Epidermal melanocyte (primary cell): ENCODE results near the gene GALK2.
"Not testable (repeated sequence)": the region's sequence is repeated elsewhere in the genome, so short reads cannot be mapped to it uniquely, and the experiment has no call there.

ENCODE experiments used
- DNase-seq: peaks from one replicate; pipeline ENCODE4 v3.0.0; 2011; ENCODE audit warnings: low spot score; ENCODE audit not compliant: insufficient read length

Gene GALK2

GRCh38 chr15:49331442-49331841, 161.4 kb downstream of the GALK2 start:
- DNase-seq, result no peak

DNA sequence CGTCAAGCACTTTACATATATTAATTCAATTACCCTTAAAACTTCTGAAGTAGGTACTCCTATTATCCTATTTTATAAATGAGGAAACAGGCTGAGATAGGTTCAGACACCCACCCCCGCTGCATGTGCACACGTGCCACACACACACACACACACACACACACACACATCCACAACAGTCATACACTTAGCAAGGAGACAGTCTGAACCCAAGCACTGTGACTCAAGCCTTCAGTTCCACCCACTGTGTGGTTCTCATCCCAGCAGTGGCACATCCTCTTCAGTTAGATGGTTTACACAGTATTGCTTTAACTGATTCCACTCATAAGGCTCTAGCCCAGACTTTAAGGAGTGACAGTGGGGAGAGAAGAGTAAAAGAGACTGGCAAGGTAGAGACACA, 161.9 kb downstream of the GALK2 start:
- no peak for DNase-seq

GRCh38 chr15:49339656-49340055, 169.6 kb downstream of the GALK2 start:
- no peak for DNase-seq

DNA sequence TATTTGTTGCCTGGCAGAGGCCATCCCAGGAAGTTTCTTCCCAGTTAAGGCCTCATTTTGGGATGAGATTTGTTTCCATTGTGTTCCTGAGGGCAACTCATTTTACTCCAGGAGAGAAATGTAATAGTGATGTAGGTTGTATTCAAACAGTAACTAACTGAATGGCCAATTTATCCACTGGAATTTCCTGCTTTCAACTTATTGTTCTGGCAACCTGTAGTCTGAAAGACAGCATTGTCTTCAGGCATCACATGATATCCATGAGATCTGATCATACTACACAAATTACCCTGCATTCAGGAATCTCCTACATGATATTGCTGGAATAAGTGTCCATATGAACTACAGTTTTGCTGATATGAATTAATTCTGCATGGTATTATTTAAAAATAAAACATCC, 173.5 kb downstream of the GALK2 start:
- no peak for DNase-seq

DNA sequence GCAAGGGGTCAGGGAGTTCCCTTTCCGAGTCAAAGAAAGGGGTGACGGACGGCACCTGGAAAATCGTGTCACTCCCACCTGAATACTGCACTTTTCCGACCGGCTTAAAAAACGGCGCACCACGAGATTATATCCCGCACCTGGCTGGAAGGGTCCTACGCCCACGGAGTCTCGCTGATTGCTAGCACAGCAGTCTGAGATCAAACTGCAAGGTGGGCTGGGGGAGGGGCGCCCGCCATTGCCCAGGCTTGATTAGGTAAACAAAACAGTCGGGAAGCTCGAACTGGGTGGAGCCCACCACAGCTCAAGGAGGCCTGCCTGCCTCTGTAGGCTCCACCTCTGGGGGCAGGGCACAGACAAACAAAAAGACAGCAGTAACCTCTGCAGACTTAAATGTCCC, 184.4 kb downstream of the GALK2 start:
- not testable (repeated sequence) for DNase-seq

DNA sequence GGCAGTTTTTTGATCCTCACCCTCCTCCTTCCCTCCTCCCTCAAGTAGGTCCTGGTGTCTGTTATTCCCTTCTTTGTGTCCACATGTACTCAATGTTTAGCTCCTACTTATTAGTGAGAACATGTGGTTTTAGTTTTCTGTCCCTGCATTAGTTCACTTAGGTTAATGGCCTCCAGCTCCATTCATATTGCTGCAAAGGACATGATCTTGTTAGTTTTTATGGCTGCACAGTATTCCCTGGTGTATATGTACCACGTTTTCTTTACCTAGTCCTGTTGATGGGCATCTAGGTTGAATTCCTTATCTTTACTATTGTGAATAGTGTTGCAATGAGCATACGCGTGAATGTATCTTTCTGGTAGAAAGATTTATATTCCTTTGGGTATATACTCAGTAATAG, 191.3 kb downstream of the GALK2 start:
- no peak for DNase-seq

GRCh38 chr15:49366496-49366895, 196.4 kb downstream of the GALK2 start:
- no peak for DNase-seq

DNA sequence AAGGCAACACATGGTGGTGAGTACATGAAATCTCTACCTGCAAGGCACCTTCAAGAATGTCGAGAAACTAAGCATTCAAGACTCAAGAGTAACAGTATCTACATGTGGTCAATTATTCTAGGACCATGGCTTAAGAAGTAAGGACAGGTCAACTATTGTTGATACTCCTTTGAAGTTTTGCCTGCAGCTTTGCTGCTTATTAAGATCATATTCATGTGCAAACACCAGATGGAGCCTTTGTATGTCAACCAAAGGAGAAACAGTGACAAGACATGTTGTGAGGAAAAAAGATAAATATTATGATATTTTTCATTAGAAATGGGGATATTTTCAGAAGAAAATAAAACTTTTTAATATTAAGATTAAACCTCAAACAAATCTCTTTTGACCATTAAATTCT, 200.7 kb downstream of the GALK2 start:
- no peak for DNase-seq

- no peak for DNase-seq
Measured at GRCh38 chr15:49372366-49372765, 202.3 kb downstream of the GALK2 start.

GRCh38 chr15:49379996-49380395, 209.9 kb downstream of the GALK2 start:
- no peak for DNase-seq

DNA sequence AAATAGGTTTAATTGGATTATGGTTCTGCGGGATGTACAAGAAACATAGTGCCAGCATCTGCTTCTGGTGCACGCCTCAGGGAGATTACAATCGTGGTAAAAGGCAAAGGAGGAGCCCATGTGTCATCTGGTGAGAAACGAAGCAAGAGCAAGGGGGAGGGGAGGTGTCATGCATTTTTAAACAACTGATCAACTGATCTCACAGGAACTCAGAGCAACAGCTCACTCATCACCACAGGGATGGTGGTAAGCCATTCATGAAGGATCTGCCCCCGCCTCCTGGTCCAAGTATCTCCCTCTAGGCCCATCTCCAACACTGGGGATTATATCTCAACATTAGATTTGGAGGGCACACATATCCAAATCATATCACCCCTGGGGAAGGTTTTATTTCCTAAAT, 210.9 kb downstream of the GALK2 start:
- DNase-seq, result no peak
